DND-41 (cell line): Measurements from ENCODE around the gene RMC1.

ENCODE experiments used
- CTCF ChIP-seq: IDR thresholded peaks from 2 replicates; pipeline ENCODE4 v1.5.1; 2012; ENCODE audit warnings: borderline replicate concordance, low read length, moderate library complexity, mild to moderate bottlenecking; ENCODE audit not compliant: poor library complexity, severe bottlenecking; ENCODE audit errors: extremely low read depth
- EZH2 ChIP-seq: IDR thresholded peaks from 3 replicates; pipeline ENCODE4 v1.6.1; 2012; ENCODE audit warnings: borderline replicate concordance, low read depth, mild to moderate bottlenecking, moderate library complexity, low read length, inconsistent platforms; ENCODE audit not compliant: severe bottlenecking

- TF ChIP-seq CTCF, result no peak
- TF ChIP-seq EZH2, result no peak
Observed at GRCh38 chr18:23547846-23548245, 44.5 kb downstream of the RMC1 start.
